GM20431 (cell line): ENCODE measurements around the gene ZDHHC20.
"Not testable (repeated sequence)": the region's sequence is repeated elsewhere in the genome, so short reads cannot be mapped to it uniquely, and the experiment has no call there.

Source experiments
- in situ Hi-C: fragments of 300-500 bp; cut with MseI, MboI; formaldehyde crosslinking; loops from one replicate; pipeline ENCODE4 v1.15.0; 2020; ENCODE audit warnings: low sequenced_read_pairs; ENCODE audit not compliant: unreplicated experiment

ZDHHC20 gene

GRCh38 chr13:21443171-21443570 is 15.9 kb downstream of the ZDHHC20 start:
- in situ Hi-C loops: no loop called here

GRCh38 chr13:21436582-21436981 is 22.5 kb downstream of the ZDHHC20 start:
- in situ Hi-C loops: no loop called here

GRCh38 chr13:21435687-21436151 is 23.4 kb downstream of the ZDHHC20 start:
- in situ Hi-C loops: no loop called here

GRCh38 chr13:21435231-21435630 is 23.9 kb downstream of the ZDHHC20 start:
- in situ Hi-C loops: no loop called here

GRCh38 chr13:21434588-21434987 is 24.5 kb downstream of the ZDHHC20 start:
- in situ Hi-C loops: no loop called here

- in situ Hi-C loops: no loop called here
These were observed 29.9 kb downstream of the ZDHHC20 start for GRCh38 chr13:21429211-21429610.

GRCh38 chr13:21427741-21428140 is 31.4 kb downstream of the ZDHHC20 start:
- in situ Hi-C loops: no loop called here

- in situ Hi-C loops: no loop called here
These were observed 32.9 kb downstream of the ZDHHC20 start for GRCh38 chr13:21426238-21426637.

- in situ Hi-C loops: no loop called here
These were observed 38.4 kb downstream of the ZDHHC20 start for GRCh38 chr13:21420706-21421105.

- in situ Hi-C loops: no loop called here
These were observed 46.1 kb downstream of the ZDHHC20 start for GRCh38 chr13:21413013-21413412.

- in situ Hi-C loops: not testable (repeated sequence)
These were observed 48.6 kb downstream of the ZDHHC20 start for GRCh38 chr13:21410453-21410852.

- in situ Hi-C loops: no loop called here
These were observed 53.8 kb downstream of the ZDHHC20 start for GRCh38 chr13:21405309-21405708.

GRCh38 chr13:21402586-21403307 is 56.4 kb downstream of the ZDHHC20 start:
- in situ Hi-C loops: no loop called here

- in situ Hi-C loops: no loop called here
These were observed 59.4 kb downstream of the ZDHHC20 start for GRCh38 chr13:21399741-21400140.

- in situ Hi-C loops: no loop called here
These were observed 63.1 kb downstream of the ZDHHC20 start for GRCh38 chr13:21395953-21396352.

- in situ Hi-C loops: no loop called here
These were observed 70.0 kb downstream of the ZDHHC20 start for GRCh38 chr13:21389124-21389523.

GRCh38 chr13:21385710-21386109 is 73.4 kb downstream of the ZDHHC20 start:
- in situ Hi-C loops: no loop called here

- in situ Hi-C loops: no loop called here
These were observed 76.0 kb downstream of the ZDHHC20 start for GRCh38 chr13:21383090-21383489.

- in situ Hi-C loops: not testable (repeated sequence)
These were observed 81.8 kb downstream of the ZDHHC20 start for GRCh38 chr13:21376998-21377985.

GRCh38 chr13:21372530-21372929 is 86.6 kb downstream of the ZDHHC20 start:
- in situ Hi-C loops: no loop called here

GRCh38 chr13:21371011-21371410 is 88.1 kb downstream of the ZDHHC20 start:
- in situ Hi-C loops: no loop called here
